IMR-90 (cell line): Measurements from ENCODE around the gene MAP1LC3B. TPM values are rescaled to one million over a fixed set of nuclear protein-coding genes. Genes with fewer than 3 reads are reported as not detected.

Experiments
- ATAC-seq: fragments of 200-7000 bp; cut with Tn5 transposase; 2 replicates; pipeline ENCODE4 v1.9.1; 2020; ENCODE audit warnings: low read depth, mild to moderate bottlenecking, moderate library complexity
- BruUV-seq: library from RNA; stranded (reverse); fragments of 400-500 nt; replicated peaks from 2 replicates; lab custom pipeline; 2021; lab: Mats Ljungman, UMichigan
- CTCF ChIA-PET: fragments of 300-600 bp; formaldehyde crosslinking; extraction: SDS; loops from one replicate; lab custom pipeline; 2021; ENCODE audit warnings: antibody characterized with exemption; lab: Yijun Ruan, JAX
- POLR2A ChIA-PET: fragments of 300-600 bp; sonication (Branson Sonifier 250); formaldehyde crosslinking; loops from one replicate; lab custom pipeline; 2022; ENCODE audit warnings: antibody characterized with exemption; ENCODE audit not compliant: unreplicated experiment; lab: Charles Lee
- DNase-seq: peaks from one replicate; pipeline ENCODE4 v3.0.0; 2013
- H2AFZ ChIP-seq: replicated peaks from 2 replicates; pipeline ENCODE3; 2013; ENCODE audit warnings: low read length, mild to moderate bottlenecking; ENCODE audit not compliant: poor library complexity
- H2AK5ac ChIP-seq: 2 replicates; pipeline ENCODE4 v1.6.1; 2013; ENCODE audit warnings: low read depth, low read length, inconsistent platforms
- H2AK9ac ChIP-seq: replicated peaks from 2 replicates; pipeline ENCODE3; 2013; ENCODE audit warnings: mild to moderate bottlenecking, low read depth, low read length, moderate library complexity; ENCODE audit not compliant: poor library complexity
- H2BK120ac ChIP-seq: 2 replicates; pipeline ENCODE4 v1.6.1; 2013; ENCODE audit warnings: low read depth, low read length, inconsistent platforms
- H2BK15ac ChIP-seq: 3 replicates; pipeline ENCODE4 v1.6.1; 2013; ENCODE audit warnings: low read depth, low read length, inconsistent platforms
- H2BK20ac ChIP-seq: 2 replicates; pipeline ENCODE4 v1.6.1; 2013; ENCODE audit warnings: low read depth, mild to moderate bottlenecking, inconsistent platforms, low read length, moderate library complexity
- H2BK5ac ChIP-seq: 2 replicates; pipeline ENCODE4 v1.6.1; 2013; ENCODE audit warnings: mild to moderate bottlenecking, low read depth, low read length, inconsistent platforms; ENCODE audit not compliant: poor library complexity, severe bottlenecking
- H3K14ac ChIP-seq: replicated peaks from 2 replicates; pipeline ENCODE4 v1.6.1; 2013; ENCODE audit warnings: low read depth, low read length, inconsistent platforms
- H3K18ac ChIP-seq: 2 replicates; pipeline ENCODE4 v1.6.1; 2013; ENCODE audit warnings: low read depth, low read length, control low read depth
- H3K23ac ChIP-seq: 2 replicates; pipeline ENCODE4 v1.6.1; 2013; ENCODE audit warnings: low read depth, low read length, inconsistent platforms
- H3K27ac ChIP-seq: 2 replicates; pipeline ENCODE4 v1.5.1; 2013; ENCODE audit warnings: mild to moderate bottlenecking, control low read depth, low read length; ENCODE audit not compliant: insufficient read depth
- H3K27me3 ChIP-seq: 2 replicates; pipeline ENCODE4 v1.6.1; 2013; ENCODE audit warnings: low read length; ENCODE audit not compliant: control insufficient read depth, insufficient read depth
- H3K36me3 ChIP-seq: 2 replicates; pipeline ENCODE4 v1.6.1; 2013; ENCODE audit warnings: low read length, mixed read lengths; ENCODE audit not compliant: control insufficient read depth, insufficient read depth
- H3K4ac ChIP-seq: 2 replicates; pipeline ENCODE4 v1.6.1; 2013; ENCODE audit warnings: low read depth, low read length, inconsistent platforms
- H3K4me1 ChIP-seq: 2 replicates; pipeline ENCODE4 v1.6.1; 2013; ENCODE audit warnings: low read length, mixed read lengths; ENCODE audit not compliant: control insufficient read depth, insufficient read depth
- H3K4me2 ChIP-seq: 2 replicates; pipeline ENCODE4 v1.6.1; 2013; ENCODE audit warnings: low read depth, mild to moderate bottlenecking, control low read depth, low read length, moderate library complexity
- H3K4me3 ChIP-seq: 2 replicates; pipeline ENCODE4 v1.5.1; 2013; ENCODE audit warnings: low read depth, mild to moderate bottlenecking, control low read depth, low read length, moderate library complexity; ENCODE audit not compliant: insufficient read depth
- H3K56ac ChIP-seq: 2 replicates; pipeline ENCODE4 v1.6.1; 2013; ENCODE audit warnings: low read length, inconsistent platforms; ENCODE audit not compliant: insufficient read depth; ENCODE audit errors: extremely low read depth
- H3K79me1 ChIP-seq, 2 experiments: 2 replicates each; pipeline ENCODE4 v1.6.1; 2013; ENCODE audit warnings: low read length in 2 of 2, inconsistent platforms in 1 of 2, low read depth in 1 of 2
- H3K9ac ChIP-seq: 2 replicates; pipeline ENCODE4 v1.6.1; 2013; ENCODE audit warnings: low read depth, low read length, control low read depth
- H3K9me1 ChIP-seq: 2 replicates; pipeline ENCODE4 v1.6.1; 2013; ENCODE audit warnings: low read length, inconsistent platforms; ENCODE audit not compliant: insufficient read depth
- H3K9me3 ChIP-seq: 2 replicates; pipeline ENCODE4 v1.6.1; 2013; ENCODE audit warnings: low read length; ENCODE audit not compliant: control insufficient read depth, insufficient read depth
- H4K20me1 ChIP-seq: 2 replicates; pipeline ENCODE4 v1.6.1; 2013; ENCODE audit warnings: low read length, inconsistent platforms; ENCODE audit not compliant: insufficient read depth
- H4K5ac ChIP-seq: 2 replicates; pipeline ENCODE4 v1.6.1; 2013; ENCODE audit warnings: mild to moderate bottlenecking, low read depth, low read length, control low read depth
- H4K8ac ChIP-seq, 2 experiments: 2 replicates each; pipeline ENCODE4 v1.6.1; 2013; ENCODE audit warnings: low read depth in 2 of 2, low read length in 2 of 2, control low read depth in 1 of 2, inconsistent platforms in 1 of 2
- H4K91ac ChIP-seq: 2 replicates; pipeline ENCODE4 v1.6.1; 2013; ENCODE audit warnings: low read depth, low read length, inconsistent platforms; ENCODE audit not compliant: insufficient read depth
- BHLHE40 ChIP-seq: fragments of 150-350 bp; IDR thresholded peaks from 2 replicates; pipeline ENCODE4 v1.6.1; 2016; ENCODE audit warnings: mild to moderate bottlenecking, low read depth, low read length
- CEBPB ChIP-seq: IDR thresholded peaks from 2 replicates; pipeline ENCODE4 v1.6.1; 2012; ENCODE audit warnings: low read depth, low read length, improper control_type of control experiment
- CHD1 ChIP-seq: IDR thresholded peaks from 2 replicates; pipeline ENCODE4 v1.6.1; 2012; ENCODE audit warnings: low read depth, low read length, improper control_type of control experiment
- CTCF ChIP-seq: conservative IDR thresholded peaks from 2 replicates; pipeline ENCODE4 v1.5.1; 2012; ENCODE audit warnings: mild to moderate bottlenecking, low read depth, low read length, improper control_type of control experiment
- FOS ChIP-seq: fragments of 150-350 bp; IDR thresholded peaks from 2 replicates; pipeline ENCODE4 v1.6.1; 2016; ENCODE audit warnings: low read depth, low read length
- MAFK ChIP-seq: IDR thresholded peaks from 2 replicates; pipeline ENCODE4 v1.6.1; 2012; ENCODE audit warnings: low read depth, low read length, improper control_type of control experiment
- MAZ ChIP-seq: IDR thresholded peaks from 2 replicates; pipeline ENCODE4 v1.6.1; 2012; ENCODE audit warnings: low read depth, mild to moderate bottlenecking, low read length, improper control_type of control experiment, moderate library complexity, borderline replicate concordance
- MXI1 ChIP-seq: IDR thresholded peaks from 2 replicates; pipeline ENCODE4 v1.6.1; 2012; ENCODE audit warnings: low read depth, mild to moderate bottlenecking, low read length, moderate library complexity, borderline replicate concordance
- NFE2L2 ChIP-seq: fragments of 150-350 bp; IDR thresholded peaks from 2 replicates; pipeline ENCODE4 v1.6.1; 2016; ENCODE audit warnings: low read depth, mild to moderate bottlenecking, low read length
- RAD21 ChIP-seq: IDR thresholded peaks from 2 replicates; pipeline ENCODE4 v1.6.1; 2012; ENCODE audit warnings: low read length, improper control_type of control experiment
- RCOR1 ChIP-seq: IDR thresholded peaks from 2 replicates; pipeline ENCODE4 v1.6.1; 2012; ENCODE audit warnings: mild to moderate bottlenecking, low read length, improper control_type of control experiment; ENCODE audit not compliant: insufficient replicate concordance
- RFX5 ChIP-seq: IDR thresholded peaks from 2 replicates; pipeline ENCODE4 v1.8.0; 2012; ENCODE audit warnings: low read depth, mild to moderate bottlenecking, low read length, moderate library complexity
- SMC3 ChIP-seq: fragments of 150-350 bp; IDR thresholded peaks from 2 replicates; pipeline ENCODE4 v1.6.1; 2016; ENCODE audit warnings: low read depth, mild to moderate bottlenecking, antibody characterized with exemption, low read length, moderate library complexity
- USF2 ChIP-seq: fragments of 150-350 bp; IDR thresholded peaks from 2 replicates; pipeline ENCODE4 v1.6.1; 2017; ENCODE audit warnings: mild to moderate bottlenecking, antibody characterized with exemption, low read length, low read depth
- WGBS, 2 experiments: methylation state at CpG; one replicate each; pipeline versions ENCODE4 v1.1.5 to v1.1.7; 2013; ENCODE audit warnings: missing lambda C conversion rate in 2 of 2; ENCODE audit not compliant: insufficient read length in 1 of 2; ENCODE audit errors: extremely low coverage in 2 of 2; 5-methylcytosine and 5-hydroxymethylcytosine counted together
- dilution Hi-C: fragments of 300-500 bp; cut with HindIII; formaldehyde crosslinking; loops from one replicate; pipeline ENCODE4 v1.14.3; 2018; ENCODE audit warnings: low sequenced_read_pairs; ENCODE audit not compliant: unreplicated experiment
- in situ Hi-C: fragments of 300-500 bp; cut with MboI; formaldehyde crosslinking; loops from 3 replicates; pipeline ENCODE4 v1.14.3; 2019; ENCODE audit warnings: low sequenced_read_pairs, inconsistent platforms, mixed read lengths
- intact Hi-C: fragments of 100-400 bp; cut with micrococcal nuclease; formaldehyde crosslinking; loops from 2 replicates; pipeline ENCODE4 v1.10.0; 2022
- polyA plus RNA-seq, 3 experiments: library from polyadenylated mRNA; depleted of rRNA; stranded (reverse); fragments of >200 nt; gene quantifications; 2 replicates each; pipeline ENCODE4 v1.2.3, GENCODE V29; 2012; ENCODE audit warnings: low replicate concordance in 1 of 3
- total RNA-seq: library from RNA; depleted of rRNA; stranded (reverse); fragments of >200 nt; gene quantifications from 2 replicates; pipeline ENCODE4 v1.2.3, GENCODE V29; 2012
- TF ChIP-seq, protein P1 (sequence below): fragments of 150-350 bp; IDR thresholded peaks from 2 replicates; pipeline ENCODE4 v1.6.1; 2016; ENCODE audit warnings: low read depth, mild to moderate bottlenecking, low read length, moderate library complexity, borderline replicate concordance

Gene MAP1LC3B
- total and polyA plus RNA-seq, 2 of the 4 experiments (the other 2 are of a cell fraction): 23.5 to 57.7 TPM

GRCh38 chr16:87344165-87344930 is 47.8 kb upstream of the MAP1LC3B start:
- H2AK9ac ChIP-seq: no peak overlapping the region
- H2BK20ac ChIP-seq: no peak overlapping the region
- no TSS peak for BruUV-seq
- no peak overlapping the region for H2AK5ac ChIP-seq
- peaks cover 3 to 33% of the 10 kb centered on the region in 2 experiments; a peak in 3 of 4 replicates for H3K79me1 ChIP-seq
- H4K20me1 ChIP-seq: peaks cover 12% of the 10 kb centered on the region
- no peaks in the 10 kb centered on the region for H3K4me1 ChIP-seq
- H2BK120ac ChIP-seq: no peak overlapping the region
- no peak overlapping the region for H3K14ac ChIP-seq
- no peak overlapping the region for H3K18ac ChIP-seq
- no peak overlapping the region for H3K56ac ChIP-seq
- H2AFZ ChIP-seq: no peak overlapping the region
- H3K4me3 ChIP-seq: no peak overlapping the region
- H3K23ac ChIP-seq: no peak overlapping the region
- no peak overlapping the region for H2BK15ac ChIP-seq
- no peak overlapping the region for H3K27ac ChIP-seq
- H3K4ac ChIP-seq: no peak overlapping the region
- POLR2A ChIA-PET: no interaction called here
- H3K9ac ChIP-seq: no peak overlapping the region
- no peak for ATAC-seq
- H4K8ac ChIP-seq: no peak overlapping the region
- H3K9me3 ChIP-seq: no peaks in the 10 kb centered on the region
- peaks cover 39% of the 10 kb centered on the region for H3K36me3 ChIP-seq
- no peak overlapping the region for H4K91ac ChIP-seq
- CTCF ChIA-PET: no interaction called here
- dilution Hi-C loops (no loop called here), intact Hi-C loops (no loop called here), in situ Hi-C loops (no loop called here)
- H2BK5ac ChIP-seq: no peak overlapping the region
- DNase-seq: no peak
- no peak overlapping the region for H4K5ac ChIP-seq
- 0 out of 2 replicates have a peak, but pooled peaks cover 7% of the 10 kb centered on the region for H3K9me1 ChIP-seq
- no peaks in the 10 kb centered on the region for H3K27me3 ChIP-seq
- WGBS, 2 experiments: 98% methylated on average over 7 of the region's 34 CpGs; no CpG with 5 or more reads in 1 of the 2 experiments
- no peak overlapping the region for H3K4me2 ChIP-seq
- TF ChIP-seq BHLHE40: no peak
- TF ChIP-seq MAFK: no peak
- TF ChIP-seq USF2: no peak
- no peak for TF ChIP-seq CHD1
- TF ChIP-seq RAD21: no peak
- no peak for TF ChIP-seq NFE2L2
- no peak for TF ChIP-seq SMC3
- TF ChIP-seq MXI1: no peak
- no peak for TF ChIP-seq RCOR1
- no peak for TF ChIP-seq CTCF
- no peak for TF ChIP-seq FOS
- TF ChIP-seq RFX5: no peak
- TF ChIP-seq, protein P1, sequence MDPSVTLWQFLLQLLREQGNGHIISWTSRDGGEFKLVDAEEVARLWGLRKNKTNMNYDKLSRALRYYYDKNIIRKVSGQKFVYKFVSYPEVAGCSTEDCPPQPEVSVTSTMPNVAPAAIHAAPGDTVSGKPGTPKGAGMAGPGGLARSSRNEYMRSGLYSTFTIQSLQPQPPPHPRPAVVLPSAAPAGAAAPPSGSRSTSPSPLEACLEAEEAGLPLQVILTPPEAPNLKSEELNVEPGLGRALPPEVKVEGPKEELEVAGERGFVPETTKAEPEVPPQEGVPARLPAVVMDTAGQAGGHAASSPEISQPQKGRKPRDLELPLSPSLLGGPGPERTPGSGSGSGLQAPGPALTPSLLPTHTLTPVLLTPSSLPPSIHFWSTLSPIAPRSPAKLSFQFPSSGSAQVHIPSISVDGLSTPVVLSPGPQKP: no peak
- TF ChIP-seq MAZ: no peak
- no peak for TF ChIP-seq CEBPB
